Caco-2 (cell line): ENCODE data around the gene MYH6. TPM values are rescaled to one million over a fixed set of nuclear protein-coding genes. Genes with fewer than 3 reads are reported as not detected.
A peak's percentile ranks its signal among the peaks of the same experiment; 100 is the strongest.

Experiments
- BruUV-seq: library from RNA; stranded (reverse); fragments of 400-500 nt; replicated peaks from 2 replicates; lab custom pipeline; 2021; lab: Mats Ljungman, UMichigan
- CTCF ChIA-PET: fragments of 300-600 bp; sonication (Branson Sonifier 250); formaldehyde crosslinking; loops from one replicate; lab custom pipeline; 2022; ENCODE audit warnings: antibody characterized with exemption; lab: Charles Lee
- POLR2A ChIA-PET: fragments of 300-600 bp; sonication (Branson Sonifier 250); formaldehyde crosslinking; loops from one replicate; lab custom pipeline; 2022; ENCODE audit warnings: antibody characterized with exemption; lab: Charles Lee
- DNase-seq, 2 experiments: peaks; one replicate each; pipeline versions ENCODE4 v3.0.0 to v3.0.0-alpha.2; 2020 to 2022
- H3K27me3 ChIP-seq: replicated peaks from 2 replicates; pipeline ENCODE4 v1.6.0; 2011; ENCODE audit warnings: low read length; ENCODE audit not compliant: control insufficient read depth, insufficient read depth
- H3K36me3 ChIP-seq: 2 replicates; pipeline ENCODE4 v1.5.1; 2011; ENCODE audit warnings: low read length; ENCODE audit not compliant: control insufficient read depth, insufficient read depth
- H3K4me1 ChIP-seq: fragments of 250-450 bp; sonication (Bioruptor Pico); 2 replicates; pipeline ENCODE4 v1.5.1; 2020; ENCODE audit warnings: mild to moderate bottlenecking
- H3K4me3 ChIP-seq: 2 replicates; pipeline ENCODE4 v1.5.1; 2011; ENCODE audit warnings: low read depth, mild to moderate bottlenecking, control low read depth, low read length
- H3K9me3 ChIP-seq: fragments of 250-450 bp; sonication (Bioruptor Pico); 2 replicates; pipeline ENCODE4 v1.5.1; 2020; ENCODE audit warnings: mild to moderate bottlenecking, moderate library complexity
- H3K27ac Mint-ChIP-seq: one replicate; pipeline ENCODE4 v1.8.0; 2022; ENCODE audit warnings: mixed read lengths; ENCODE audit not compliant: unreplicated experiment
- H3K27me3 Mint-ChIP-seq: one replicate; pipeline ENCODE4 v1.8.0; 2022; ENCODE audit warnings: mixed read lengths; ENCODE audit not compliant: insufficient read depth, unreplicated experiment
- H3K36me3 Mint-ChIP-seq: one replicate; pipeline ENCODE4 v1.8.0; 2022; ENCODE audit warnings: mild to moderate bottlenecking, mixed read lengths; ENCODE audit not compliant: insufficient read depth, unreplicated experiment
- H3K4me1 Mint-ChIP-seq: one replicate; pipeline ENCODE4 v1.8.0; 2022; ENCODE audit warnings: low read depth, mixed read lengths; ENCODE audit not compliant: unreplicated experiment
- H3K4me3 Mint-ChIP-seq: one replicate; pipeline ENCODE4 v1.8.0; 2022; ENCODE audit warnings: mild to moderate bottlenecking, moderate library complexity, mixed read lengths; ENCODE audit not compliant: unreplicated experiment
- H3K9me3 Mint-ChIP-seq: one replicate; pipeline ENCODE4 v1.8.0; 2022; ENCODE audit warnings: mixed read lengths; ENCODE audit not compliant: unreplicated experiment
- intact Hi-C: fragments of 100-400 bp; cut with micrococcal nuclease; formaldehyde crosslinking; loops from one replicate; pipeline ENCODE4 v1.10.0; 2022; ENCODE audit not compliant: unreplicated experiment
- total RNA-seq: library from RNA; stranded (reverse); gene quantifications from 2 replicates; pipeline ENCODE4 v1.2.3, GENCODE V29; 2022
- TF ChIP-seq, protein P1 (sequence below), 2 experiments: fragments of 200-600 bp in 1 of 2; IDR thresholded peaks; 1 replicate in 1 of 2; 2 replicates in 1 of 2; pipeline versions ENCODE4 v1.5.1 to v1.8.0; 2011 to 2022; ENCODE audit warnings: antibody characterized with exemption in 1 of 2, control low read depth in 1 of 2, inconsistent platforms in 1 of 2, low read depth in 1 of 2, low read length in 1 of 2, mild to moderate bottlenecking in 1 of 2, moderate library complexity in 1 of 2; ENCODE audit not compliant: insufficient read depth in 1 of 2, severe bottlenecking in 1 of 2, unreplicated experiment in 1 of 2

The MYH6 gene
- total RNA-seq, 1 experiment from 2014 or later, result not detected

GRCh38 chr14:23362200-23362599, 45.9 kb downstream of the MYH6 start:
- TF ChIP-seq, protein P1, sequence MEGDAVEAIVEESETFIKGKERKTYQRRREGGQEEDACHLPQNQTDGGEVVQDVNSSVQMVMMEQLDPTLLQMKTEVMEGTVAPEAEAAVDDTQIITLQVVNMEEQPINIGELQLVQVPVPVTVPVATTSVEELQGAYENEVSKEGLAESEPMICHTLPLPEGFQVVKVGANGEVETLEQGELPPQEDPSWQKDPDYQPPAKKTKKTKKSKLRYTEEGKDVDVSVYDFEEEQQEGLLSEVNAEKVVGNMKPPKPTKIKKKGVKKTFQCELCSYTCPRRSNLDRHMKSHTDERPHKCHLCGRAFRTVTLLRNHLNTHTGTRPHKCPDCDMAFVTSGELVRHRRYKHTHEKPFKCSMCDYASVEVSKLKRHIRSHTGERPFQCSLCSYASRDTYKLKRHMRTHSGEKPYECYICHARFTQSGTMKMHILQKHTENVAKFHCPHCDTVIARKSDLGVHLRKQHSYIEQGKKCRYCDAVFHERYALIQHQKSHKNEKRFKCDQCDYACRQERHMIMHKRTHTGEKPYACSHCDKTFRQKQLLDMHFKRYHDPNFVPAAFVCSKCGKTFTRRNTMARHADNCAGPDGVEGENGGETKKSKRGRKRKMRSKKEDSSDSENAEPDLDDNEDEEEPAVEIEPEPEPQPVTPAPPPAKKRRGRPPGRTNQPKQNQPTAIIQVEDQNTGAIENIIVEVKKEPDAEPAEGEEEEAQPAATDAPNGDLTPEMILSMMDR (IDR thresholded peaks at IDR 0.05; ENCODE audit: insufficient read depth in 1 of 2, low read depth in 1 of 2, low read length in 1 of 2, severe bottlenecking in 1 of 2, unreplicated experiment in 1 of 2), result peak in 1 of 2 experiments; percentile 44
- no peaks in the 10 kb centered on the region for H3K9me3 Mint-ChIP-seq
- intact Hi-C loops, result loop anchor here (1.0 kb wide), 1 partner anchor 34 kb away; no protein-coding TSS in a partner anchor
- H3K4me3 ChIP-seq, result no peak overlapping the region
- no peaks in the 10 kb centered on the region for H3K9me3 ChIP-seq
- H3K27me3 Mint-ChIP-seq, result no peaks in the 10 kb centered on the region
- H3K4me1 ChIP-seq, result no peaks in the 10 kb centered on the region
- H3K36me3 ChIP-seq, result no peaks in the 10 kb centered on the region
- peak in 1 of 2 experiments; percentile 31 for DNase-seq
- BruUV-seq, result no TSS peak
- no peaks in the 10 kb centered on the region for H3K27me3 ChIP-seq
- H3K4me3 Mint-ChIP-seq, result no peak overlapping the region
- H3K36me3 Mint-ChIP-seq, result peaks cover 6% of the 10 kb centered on the region
- ChIA-PET POLR2A (no interaction called here), CTCF (interaction anchor here (1.0 kb wide), 1 partner anchor 10 kb away, joined by 3 read pairs; the partner anchor contains the start of gene SLC22A17)
- H3K4me1 Mint-ChIP-seq, result no peaks in the 10 kb centered on the region
- no peak overlapping the region for H3K27ac Mint-ChIP-seq

DNA sequence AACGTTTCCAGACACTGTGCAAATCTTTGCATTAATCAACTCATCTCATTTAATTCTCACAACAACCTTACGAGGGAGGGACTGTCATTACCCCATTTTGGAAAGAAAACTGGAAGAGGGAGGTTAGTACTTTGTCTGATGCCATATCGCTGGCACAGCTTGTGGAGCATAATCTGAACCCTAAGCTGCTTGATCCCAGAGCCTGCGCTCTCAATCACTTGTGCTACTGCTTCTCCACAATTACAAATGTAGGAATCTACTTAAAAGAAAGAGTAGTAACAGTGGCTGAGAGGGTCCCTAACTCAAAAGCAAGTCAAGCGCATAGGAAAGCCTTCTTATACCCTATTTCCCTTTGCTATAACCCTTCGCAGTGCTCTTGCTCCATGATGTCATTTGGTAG, 46.3 kb downstream of the MYH6 start:
- intact Hi-C loops, result loop anchor here (1.0 kb wide), 1 partner anchor 33 kb away; no protein-coding TSS in a partner anchor
- TF ChIP-seq, protein P1 (IDR thresholded peaks at IDR 0.05; ENCODE audit: insufficient read depth in 1 of 2, low read depth in 1 of 2, low read length in 1 of 2, severe bottlenecking in 1 of 2, unreplicated experiment in 1 of 2), result no peak
- no peaks in the 10 kb centered on the region for H3K9me3 Mint-ChIP-seq
- H3K36me3 Mint-ChIP-seq, result peaks cover 4% of the 10 kb centered on the region
- ChIA-PET CTCF (interaction anchor here (1.0 to 1.6 kb wide), 2 partner anchors 9 to 16 kb away, joined by 3 to 8 read pairs; partner anchors contain the start of gene SLC22A17), POLR2A (no interaction called here)
- Histone ChIP-seq H3K36me3 (no peaks in the 10 kb centered on the region), H3K27me3 (no peaks in the 10 kb centered on the region), H3K4me1 (no peaks in the 10 kb centered on the region), H3K4me3 (no peak overlapping the region), H3K9me3 (no peaks in the 10 kb centered on the region)
- no peaks in the 10 kb centered on the region for H3K4me1 Mint-ChIP-seq
- no peak overlapping the region for H3K4me3 Mint-ChIP-seq
- no peak overlapping the region for H3K27ac Mint-ChIP-seq
- DNase-seq, result no peak
- BruUV-seq, result no TSS peak
- H3K27me3 Mint-ChIP-seq, result no peaks in the 10 kb centered on the region

DNA sequence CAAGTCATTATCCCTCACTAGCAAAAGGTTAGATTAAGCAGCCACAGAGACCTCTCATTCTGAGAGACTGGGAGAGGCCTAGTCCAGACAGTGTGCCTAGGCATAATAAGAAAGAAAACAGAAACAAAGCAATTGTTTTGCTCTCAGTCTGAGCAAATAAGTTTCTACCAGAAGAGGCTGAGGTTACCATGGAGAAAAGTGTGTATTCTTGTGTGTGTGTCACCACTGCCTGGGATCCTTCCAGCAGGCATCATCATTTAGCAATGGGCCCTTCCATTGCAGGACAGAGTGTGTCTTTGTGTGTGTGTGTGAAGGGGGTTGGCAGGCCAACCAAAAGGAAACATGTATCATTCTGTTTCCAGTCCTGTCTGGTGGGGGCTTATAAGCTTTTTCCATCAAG, 46.8 kb downstream of the MYH6 start:
- BruUV-seq, result no TSS peak
- no peak overlapping the region for H3K4me3 Mint-ChIP-seq
- CTCF ChIA-PET, result interaction anchor here (1.0 to 1.6 kb wide), 2 partner anchors 9 to 16 kb away, joined by 3 to 8 read pairs; partner anchors contain the start of gene SLC22A17

More for the DNA sequence above, 46.8 kb downstream of the MYH6 start:
- H3K27ac Mint-ChIP-seq, result no peak overlapping the region
- H3K36me3 ChIP-seq, result no peaks in the 10 kb centered on the region
- POLR2A ChIA-PET, result no interaction called here
- DNase-seq, result no peak
- H3K9me3 Mint-ChIP-seq, result no peaks in the 10 kb centered on the region
- intact Hi-C loops, result no loop called here
- no peaks in the 10 kb centered on the region for H3K27me3 Mint-ChIP-seq
- no peaks in the 10 kb centered on the region for H3K4me1 Mint-ChIP-seq
- TF ChIP-seq, protein P1 (IDR thresholded peaks at IDR 0.05; ENCODE audit: insufficient read depth in 1 of 2, low read depth in 1 of 2, low read length in 1 of 2, severe bottlenecking in 1 of 2, unreplicated experiment in 1 of 2), result no peak
- H3K9me3 ChIP-seq, result no peaks in the 10 kb centered on the region
- no peaks in the 10 kb centered on the region for H3K27me3 ChIP-seq
- no peaks in the 10 kb centered on the region for H3K4me1 ChIP-seq
- no peaks in the 10 kb centered on the region for H3K36me3 Mint-ChIP-seq
- no peak overlapping the region for H3K4me3 ChIP-seq
